PC-3 (cell line): ENCODE measurements around the gene HSD17B4.
"Not testable (repeated sequence)": the region's sequence is repeated elsewhere in the genome, so short reads cannot be mapped to it uniquely, and the experiment has no call there.

ENCODE experiments used
- EZH2 ChIP-seq: fragments of 300-600 bp; sonication (generic); IDR thresholded peaks from one replicate; pipeline ENCODE4 v1.6.1; 2017; ENCODE audit warnings: antibody characterized with exemption, mild to moderate bottlenecking, low read length; ENCODE audit not compliant: unreplicated experiment
- TF ChIP-seq, protein P1 (sequence below): fragments of 300-600 bp; sonication (generic); conservative IDR thresholded peaks from 2 replicates; pipeline ENCODE4 v1.5.1; 2017; ENCODE audit warnings: antibody characterized with exemption, low read depth, mild to moderate bottlenecking, low read length

DNA sequence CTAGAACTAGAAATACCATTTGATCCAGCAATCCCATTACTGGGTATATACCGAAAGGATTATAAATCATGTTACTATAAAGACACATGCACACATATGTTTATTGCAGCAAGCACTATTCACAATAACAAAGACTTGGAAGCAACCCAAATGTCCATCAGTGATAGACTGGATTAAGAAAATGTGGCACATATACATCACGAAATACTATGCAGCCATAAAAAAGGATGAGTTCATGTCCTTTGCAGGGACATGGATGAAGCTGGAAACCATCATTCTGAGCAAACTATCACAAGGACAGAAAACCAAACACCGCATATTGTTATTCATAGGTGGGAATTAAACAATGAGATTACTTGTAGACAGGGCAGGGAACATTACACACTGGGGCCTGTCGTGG is 7.7 kb upstream of the HSD17B4 start:
- TF ChIP-seq, protein P1, sequence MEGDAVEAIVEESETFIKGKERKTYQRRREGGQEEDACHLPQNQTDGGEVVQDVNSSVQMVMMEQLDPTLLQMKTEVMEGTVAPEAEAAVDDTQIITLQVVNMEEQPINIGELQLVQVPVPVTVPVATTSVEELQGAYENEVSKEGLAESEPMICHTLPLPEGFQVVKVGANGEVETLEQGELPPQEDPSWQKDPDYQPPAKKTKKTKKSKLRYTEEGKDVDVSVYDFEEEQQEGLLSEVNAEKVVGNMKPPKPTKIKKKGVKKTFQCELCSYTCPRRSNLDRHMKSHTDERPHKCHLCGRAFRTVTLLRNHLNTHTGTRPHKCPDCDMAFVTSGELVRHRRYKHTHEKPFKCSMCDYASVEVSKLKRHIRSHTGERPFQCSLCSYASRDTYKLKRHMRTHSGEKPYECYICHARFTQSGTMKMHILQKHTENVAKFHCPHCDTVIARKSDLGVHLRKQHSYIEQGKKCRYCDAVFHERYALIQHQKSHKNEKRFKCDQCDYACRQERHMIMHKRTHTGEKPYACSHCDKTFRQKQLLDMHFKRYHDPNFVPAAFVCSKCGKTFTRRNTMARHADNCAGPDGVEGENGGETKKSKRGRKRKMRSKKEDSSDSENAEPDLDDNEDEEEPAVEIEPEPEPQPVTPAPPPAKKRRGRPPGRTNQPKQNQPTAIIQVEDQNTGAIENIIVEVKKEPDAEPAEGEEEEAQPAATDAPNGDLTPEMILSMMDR = not testable (repeated sequence)
- TF ChIP-seq EZH2 = not testable (repeated sequence)
